HEK293T (cell line): ENCODE results near the gene LARGE1.

ENCODE experiments used
- CTCF ChIA-PET: fragments of 350-600 bp; formaldehyde crosslinking; extraction: SDS; loops from one replicate; lab custom pipeline; 2021; ENCODE audit warnings: antibody characterized with exemption, inconsistent platforms; lab: Yijun Ruan, JAX
- POLR2A ChIA-PET: fragments of 350-600 bp; formaldehyde crosslinking; extraction: SDS; loops from one replicate; lab custom pipeline; 2020; ENCODE audit warnings: antibody characterized with exemption, inconsistent platforms; lab: Yijun Ruan, JAX
- DNase-seq: peaks from one replicate; pipeline ENCODE4 v3.0.0; 2012; ENCODE audit warnings: mixed read lengths; ENCODE audit errors: extremely low spot score
- ARNT ChIP-seq: fragments of 450-650 bp; IDR thresholded peaks from 2 replicates; pipeline ENCODE4 v1.6.1; 2017; ENCODE audit warnings: mild to moderate bottlenecking
- BHLHE40 ChIP-seq: fragments of 450-650 bp; IDR thresholded peaks from 2 replicates; pipeline ENCODE4 v1.6.1; 2016; ENCODE audit warnings: mild to moderate bottlenecking, moderate library complexity, borderline replicate concordance
- CTBP1 ChIP-seq: fragments of 450-650 bp; IDR thresholded peaks from 2 replicates; pipeline ENCODE4 v1.6.1; 2016; ENCODE audit warnings: borderline replicate concordance
- ELF4 ChIP-seq: fragments of 450-650 bp; IDR thresholded peaks from 2 replicates; pipeline ENCODE4 v1.6.1; 2017; ENCODE audit warnings: antibody characterized with exemption
- FOXA1 ChIP-seq: fragments of 450-650 bp; IDR thresholded peaks from 2 replicates; pipeline ENCODE4 v1.6.1; 2016; ENCODE audit warnings: mild to moderate bottlenecking
- FOXK2 ChIP-seq: fragments of 450-650 bp; IDR thresholded peaks from 2 replicates; pipeline ENCODE4 v1.6.1; 2016; ENCODE audit warnings: mild to moderate bottlenecking
- FOXM1 ChIP-seq: fragments of 450-650 bp; IDR thresholded peaks from 2 replicates; pipeline ENCODE4 v1.6.1; 2017; ENCODE audit warnings: mild to moderate bottlenecking, borderline replicate concordance
- HDGF ChIP-seq: fragments of 450-650 bp; IDR thresholded peaks from 2 replicates; pipeline ENCODE4 v1.6.1; 2017; ENCODE audit warnings: antibody characterized with exemption, borderline replicate concordance
- L3MBTL2 ChIP-seq: fragments of 450-650 bp; conservative IDR thresholded peaks from 2 replicates; pipeline ENCODE4 v1.6.1; 2016; ENCODE audit warnings: mild to moderate bottlenecking
- LEF1 ChIP-seq: fragments of 450-650 bp; IDR thresholded peaks from 2 replicates; pipeline ENCODE4 v1.6.1; 2017; ENCODE audit warnings: mild to moderate bottlenecking, borderline replicate concordance
- NFRKB ChIP-seq: fragments of 450-650 bp; IDR thresholded peaks from 2 replicates; pipeline ENCODE4 v1.6.1; 2016; ENCODE audit warnings: mild to moderate bottlenecking, moderate library complexity
- SP1 ChIP-seq: fragments of 450-650 bp; IDR thresholded peaks from 2 replicates; pipeline ENCODE4 v1.6.1; 2017
- SUZ12 ChIP-seq: fragments of 450-650 bp; IDR thresholded peaks from 2 replicates; pipeline ENCODE4 v1.6.1; 2016; ENCODE audit warnings: mild to moderate bottlenecking
- TARDBP ChIP-seq: fragments of 450-650 bp; IDR thresholded peaks from 2 replicates; pipeline ENCODE4 v1.6.1; 2016
- ZNF384 ChIP-seq: fragments of 450-650 bp; IDR thresholded peaks from 2 replicates; pipeline ENCODE4 v1.6.1; 2016
- TF ChIP-seq, protein P1 (sequence below): fragments of 450-650 bp; IDR thresholded peaks from 2 replicates; pipeline ENCODE4 v1.6.1; 2016

LARGE1 gene

GRCh38 chr22:33848251-33848650 lies 72.0 kb downstream of the LARGE1 start:
- DNase-seq: no peak
- ChIA-PET CTCF (no interaction called here), POLR2A (no interaction called here)
- TF ChIP-seq, protein P1, sequence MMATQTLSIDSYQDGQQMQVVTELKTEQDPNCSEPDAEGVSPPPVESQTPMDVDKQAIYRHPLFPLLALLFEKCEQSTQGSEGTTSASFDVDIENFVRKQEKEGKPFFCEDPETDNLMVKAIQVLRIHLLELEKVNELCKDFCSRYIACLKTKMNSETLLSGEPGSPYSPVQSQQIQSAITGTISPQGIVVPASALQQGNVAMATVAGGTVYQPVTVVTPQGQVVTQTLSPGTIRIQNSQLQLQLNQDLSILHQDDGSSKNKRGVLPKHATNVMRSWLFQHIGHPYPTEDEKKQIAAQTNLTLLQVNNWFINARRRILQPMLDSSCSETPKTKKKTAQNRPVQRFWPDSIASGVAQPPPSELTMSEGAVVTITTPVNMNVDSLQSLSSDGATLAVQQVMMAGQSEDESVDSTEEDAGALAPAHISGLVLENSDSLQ: no peak
- TF ChIP-seq LEF1: no peak
- TF ChIP-seq HDGF: no peak
- TF ChIP-seq TARDBP: no peak
- no peak for TF ChIP-seq BHLHE40
- TF ChIP-seq ELF4: no peak
- TF ChIP-seq ZNF384: no peak
- TF ChIP-seq L3MBTL2: no peak
- TF ChIP-seq SUZ12: no peak
- no peak for TF ChIP-seq FOXK2
- TF ChIP-seq CTBP1: no peak
- no peak for TF ChIP-seq FOXM1
- TF ChIP-seq SP1: no peak
- TF ChIP-seq ARNT: no peak
- TF ChIP-seq NFRKB: no peak

GRCh38 chr22:33844273-33844672 lies 76.0 kb downstream of the LARGE1 start:
- TF ChIP-seq CTBP1: no peak
- no peak for TF ChIP-seq ARNT
- TF ChIP-seq SP1: no peak
- TF ChIP-seq TARDBP: no peak
- TF ChIP-seq LEF1: no peak
- no peak for TF ChIP-seq HDGF
- no peak for TF ChIP-seq ELF4
- TF ChIP-seq L3MBTL2: no peak
- TF ChIP-seq NFRKB: no peak
- TF ChIP-seq FOXK2: no peak
- no peak for TF ChIP-seq FOXA1
- no peak for TF ChIP-seq FOXM1
- TF ChIP-seq, protein P1: no peak
- TF ChIP-seq BHLHE40: no peak
- no peak for TF ChIP-seq SUZ12
- TF ChIP-seq ZNF384: no peak
- ChIA-PET POLR2A (no interaction called here), CTCF (no interaction called here)
- DNase-seq: no peak

DNA sequence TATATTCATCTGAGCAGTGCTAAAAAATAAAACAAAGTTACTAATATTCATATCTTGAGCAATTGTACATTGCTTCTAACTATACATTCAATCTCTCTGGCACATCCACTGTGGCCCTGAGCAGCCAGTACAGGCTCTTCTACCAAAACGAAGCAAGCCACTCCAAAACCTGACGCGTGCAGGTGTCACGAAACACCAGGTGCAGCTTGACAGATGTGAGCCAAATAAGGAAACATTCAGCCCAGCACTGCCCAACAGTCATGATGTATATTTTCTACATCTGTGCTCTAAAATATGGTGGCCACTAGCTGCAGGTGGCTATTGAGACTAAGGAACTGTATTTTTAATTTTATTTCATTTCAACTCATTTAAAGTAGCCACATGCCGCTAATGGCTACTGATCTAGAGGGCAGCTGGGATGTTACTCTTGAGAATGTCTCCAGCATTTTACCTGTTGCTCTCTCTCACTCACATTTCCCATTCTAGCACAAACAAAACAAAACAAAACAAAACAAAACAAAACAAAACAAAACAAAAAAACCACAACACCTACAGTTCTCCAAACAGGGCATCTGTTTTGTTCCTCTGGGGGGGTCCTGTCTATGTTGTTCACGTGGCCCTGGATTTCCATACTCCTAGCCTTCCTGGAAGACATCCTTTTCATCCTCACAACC lies 77.7 kb downstream of the LARGE1 start:
- CTCF ChIA-PET: no interaction called here
- TF ChIP-seq SUZ12: no peak
- no peak for TF ChIP-seq BHLHE40
- TF ChIP-seq, protein P1: no peak
- TF ChIP-seq TARDBP: no peak
- TF ChIP-seq FOXK2: no peak
- no peak for TF ChIP-seq FOXA1
- TF ChIP-seq CTBP1: no peak
- no peak for TF ChIP-seq NFRKB
- no peak for TF ChIP-seq ELF4
- no peak for TF ChIP-seq HDGF
- no peak for TF ChIP-seq L3MBTL2
- TF ChIP-seq ZNF384: no peak
- no peak for TF ChIP-seq LEF1
- POLR2A ChIA-PET: no interaction called here
- no peak for DNase-seq

GRCh38 chr22:33842006-33842354 lies 78.3 kb downstream of the LARGE1 start:
- TF ChIP-seq FOXA1: no peak
- TF ChIP-seq LEF1: no peak
- TF ChIP-seq HDGF: no peak
- no peak for TF ChIP-seq FOXK2
- TF ChIP-seq CTBP1: no peak
- no peak for TF ChIP-seq BHLHE40
- TF ChIP-seq SUZ12: no peak
- TF ChIP-seq, protein P1: no peak
- POLR2A ChIA-PET: no interaction called here
- CTCF ChIA-PET: no interaction called here
- DNase-seq: no peak

GRCh38 chr22:33841281-33842005 lies 78.8 kb downstream of the LARGE1 start:
- TF ChIP-seq LEF1 (no peak), ELF4 (no peak), SUZ12 (no peak), BHLHE40 (no peak), CTBP1 (no peak), NFRKB (no peak), TARDBP (no peak)
- ChIA-PET POLR2A (no interaction called here), CTCF (no interaction called here)
- no peak for DNase-seq

DNA sequence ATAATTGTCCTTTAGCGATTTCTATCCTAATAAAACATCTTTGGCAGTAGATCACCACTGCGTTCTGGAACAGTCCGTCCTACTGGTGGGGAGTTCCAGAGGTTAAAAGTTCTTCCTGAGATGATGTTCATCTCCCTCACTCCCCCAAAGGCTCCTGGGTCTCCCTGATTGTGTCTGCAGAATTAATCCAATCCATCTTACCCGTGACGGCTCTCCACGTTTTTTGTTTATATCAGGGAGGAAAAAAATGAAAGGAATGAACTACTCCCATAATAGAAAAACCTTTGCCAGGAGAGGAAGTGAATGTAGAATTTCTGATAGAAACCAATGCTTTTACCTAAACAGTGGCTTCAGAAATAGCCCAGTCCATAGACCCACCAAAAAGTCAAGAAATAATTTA lies 81.6 kb downstream of the LARGE1 start:
- TF ChIP-seq, protein P1: no peak
- no peak for TF ChIP-seq ELF4
- TF ChIP-seq FOXK2: no peak
- TF ChIP-seq ZNF384: no peak
- no peak for TF ChIP-seq FOXA1
- TF ChIP-seq FOXM1: no peak
- no peak for TF ChIP-seq ARNT
- no peak for TF ChIP-seq HDGF
- TF ChIP-seq BHLHE40: no peak
- no peak for TF ChIP-seq SUZ12
- TF ChIP-seq L3MBTL2: no peak
- TF ChIP-seq SP1: no peak
- TF ChIP-seq TARDBP: no peak
- TF ChIP-seq NFRKB: no peak
- no peak for TF ChIP-seq LEF1
- TF ChIP-seq CTBP1: no peak
- CTCF ChIA-PET: no interaction called here
- POLR2A ChIA-PET: no interaction called here
- no peak for DNase-seq
